Measurements from ENCODE around the gene IL17B.
"Not testable (repeated sequence)": the region's sequence is repeated elsewhere in the genome, so short reads cannot be mapped to it uniquely, and the experiment has no call there.

IL17B gene

DNA sequence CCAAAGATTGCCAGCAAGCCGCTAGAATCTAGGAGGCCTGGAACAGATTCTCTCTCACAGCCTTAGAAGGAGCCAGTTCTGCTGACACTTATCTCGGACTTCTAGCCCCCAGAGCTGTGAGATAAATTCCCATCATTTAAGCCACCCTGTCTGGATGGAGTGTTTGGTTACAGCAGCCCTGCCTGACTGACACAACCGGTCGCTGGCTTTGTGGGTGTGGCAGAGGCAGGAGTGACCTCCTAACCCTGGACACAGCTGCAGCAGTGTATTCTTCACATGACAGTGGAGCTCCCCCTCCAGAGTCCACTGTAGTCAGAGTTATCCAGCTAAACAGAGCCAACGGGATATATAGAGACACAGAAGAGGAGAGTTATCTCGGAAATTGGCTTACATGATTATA is 21.2 kb upstream of the IL17B start:
- Histone ChIP-seq H3K27ac (ENCODE audit: low read depth, low read length) (no peak overlapping the region), H3K27me3 (ENCODE audit: control insufficient read depth, low read length) (peaks cover 22% of the 10 kb centered on the region), H3K4me2 (ENCODE audit: low read length) (no peak overlapping the region)

DNA sequence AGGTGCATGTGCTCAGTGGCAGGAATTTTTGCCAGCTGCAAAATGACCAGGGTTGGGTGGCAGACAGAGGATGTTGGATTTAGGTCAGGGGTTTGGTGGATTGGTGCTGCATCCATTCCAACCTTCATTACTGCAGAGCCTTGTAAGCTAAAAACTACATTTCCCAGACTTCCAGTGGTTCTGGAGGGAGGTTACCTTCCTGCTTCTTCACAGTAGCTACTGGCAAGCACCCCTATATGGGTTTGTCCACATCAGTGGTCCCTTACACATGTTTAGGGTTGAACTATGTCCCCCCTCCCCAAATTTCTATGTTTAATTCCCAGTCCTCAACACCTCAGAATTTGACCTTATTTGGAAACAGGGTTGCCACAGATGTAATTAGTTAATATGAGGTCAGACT is 20.7 kb upstream of the IL17B start:
- H3K27ac ChIP-seq (ENCODE audit: low read depth, low read length): no peak overlapping the region
- H3K4me3 ChIP-seq (ENCODE audit: low read length): no peak overlapping the region
- peaks cover 26% of the 10 kb centered on the region for H3K27me3 ChIP-seq (ENCODE audit: control insufficient read depth, low read length)
- H3K9me2 ChIP-seq (replicated peaks; ENCODE audit: control insufficient read depth, low read length): no peaks in the 10 kb centered on the region
- TF ChIP-seq, protein P1, sequence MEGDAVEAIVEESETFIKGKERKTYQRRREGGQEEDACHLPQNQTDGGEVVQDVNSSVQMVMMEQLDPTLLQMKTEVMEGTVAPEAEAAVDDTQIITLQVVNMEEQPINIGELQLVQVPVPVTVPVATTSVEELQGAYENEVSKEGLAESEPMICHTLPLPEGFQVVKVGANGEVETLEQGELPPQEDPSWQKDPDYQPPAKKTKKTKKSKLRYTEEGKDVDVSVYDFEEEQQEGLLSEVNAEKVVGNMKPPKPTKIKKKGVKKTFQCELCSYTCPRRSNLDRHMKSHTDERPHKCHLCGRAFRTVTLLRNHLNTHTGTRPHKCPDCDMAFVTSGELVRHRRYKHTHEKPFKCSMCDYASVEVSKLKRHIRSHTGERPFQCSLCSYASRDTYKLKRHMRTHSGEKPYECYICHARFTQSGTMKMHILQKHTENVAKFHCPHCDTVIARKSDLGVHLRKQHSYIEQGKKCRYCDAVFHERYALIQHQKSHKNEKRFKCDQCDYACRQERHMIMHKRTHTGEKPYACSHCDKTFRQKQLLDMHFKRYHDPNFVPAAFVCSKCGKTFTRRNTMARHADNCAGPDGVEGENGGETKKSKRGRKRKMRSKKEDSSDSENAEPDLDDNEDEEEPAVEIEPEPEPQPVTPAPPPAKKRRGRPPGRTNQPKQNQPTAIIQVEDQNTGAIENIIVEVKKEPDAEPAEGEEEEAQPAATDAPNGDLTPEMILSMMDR (IDR thresholded peaks at IDR 0.05; ENCODE audit: low read depth, low read length, poor library complexity, severe bottlenecking): no peak
- no peak for TF ChIP-seq EZH2phosphoT487 (IDR thresholded peaks at IDR 0.05; ENCODE audit: borderline replicate concordance, low read length)
- peaks cover 8% of the 10 kb centered on the region for H3K4me1 ChIP-seq (ENCODE audit: control insufficient read depth, low read length)
- H3K36me3 ChIP-seq (ENCODE audit: control insufficient read depth, low read length): no peaks in the 10 kb centered on the region
- no peaks in the 10 kb centered on the region for H4K20me1 ChIP-seq (ENCODE audit: control insufficient read depth, insufficient read depth, low read depth, low read length)
- no peaks in the 10 kb centered on the region for H3K79me2 ChIP-seq (ENCODE audit: control insufficient read depth, low read length)
- H3F3A ChIP-seq (ENCODE audit: control insufficient read depth, insufficient read depth): no peaks in the 10 kb centered on the region
- H3K9me3 ChIP-seq (ENCODE audit: control insufficient read depth, insufficient read depth, low read length): no peaks in the 10 kb centered on the region
- H3K4me2 ChIP-seq (ENCODE audit: low read length): no peak overlapping the region

More for the DNA sequence above, 21.2 kb upstream of the IL17B start:
- no peaks in the 10 kb centered on the region for H4K20me1 ChIP-seq (ENCODE audit: control insufficient read depth, insufficient read depth, low read depth, low read length)
- no peaks in the 10 kb centered on the region for H3K36me3 ChIP-seq (ENCODE audit: control insufficient read depth, low read length)
- TF ChIP-seq EZH2phosphoT487 (IDR thresholded peaks at IDR 0.05; ENCODE audit: borderline replicate concordance, low read length): no peak
- TF ChIP-seq, protein P1 (IDR thresholded peaks at IDR 0.05; ENCODE audit: low read depth, low read length, poor library complexity, severe bottlenecking): no peak
- no peak overlapping the region for H3K4me3 ChIP-seq (ENCODE audit: low read length)
- H3F3A ChIP-seq (ENCODE audit: control insufficient read depth, insufficient read depth): no peaks in the 10 kb centered on the region
- no peaks in the 10 kb centered on the region for H3K9me2 ChIP-seq (replicated peaks; ENCODE audit: control insufficient read depth, low read length)
- no peaks in the 10 kb centered on the region for H3K9me3 ChIP-seq (ENCODE audit: control insufficient read depth, insufficient read depth, low read length)
- no peaks in the 10 kb centered on the region for H3K79me2 ChIP-seq (ENCODE audit: control insufficient read depth, low read length)
- H3K4me1 ChIP-seq (ENCODE audit: control insufficient read depth, low read length): peaks cover 8% of the 10 kb centered on the region

DNA sequence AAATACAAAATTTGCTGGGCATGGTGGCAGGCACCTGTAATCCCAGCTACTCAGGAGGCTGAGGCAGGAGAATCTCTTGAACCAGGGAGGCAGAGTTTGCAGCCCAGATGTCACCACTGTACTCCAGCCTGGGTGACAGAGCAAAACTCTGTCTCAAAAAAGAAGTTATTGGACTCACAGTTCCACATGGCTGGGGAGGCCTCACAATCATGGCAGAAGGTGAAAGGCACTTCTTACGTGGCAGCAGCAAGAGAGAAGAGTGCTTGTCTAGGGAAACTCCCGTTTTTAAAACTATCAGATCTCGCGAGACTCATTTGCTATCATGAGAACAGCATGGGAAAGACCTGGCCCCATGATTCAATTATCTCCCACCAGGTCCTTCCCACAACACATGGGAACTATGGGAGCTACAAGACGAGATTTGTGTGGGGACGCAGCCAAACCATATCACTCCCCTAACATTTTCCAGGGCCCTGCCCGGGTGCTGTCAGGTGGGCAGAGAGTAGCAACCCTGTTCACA is 19.7 kb upstream of the IL17B start:
- not testable (repeated sequence) for H3K9me3 ChIP-seq (ENCODE audit: control insufficient read depth, insufficient read depth, low read length); H3K36me3 ChIP-seq (ENCODE audit: control insufficient read depth, low read length); H3K4me3 ChIP-seq (ENCODE audit: low read length); H4K20me1 ChIP-seq (ENCODE audit: control insufficient read depth, insufficient read depth, low read depth, low read length); H3K79me2 ChIP-seq (ENCODE audit: control insufficient read depth, low read length); H3F3A ChIP-seq (ENCODE audit: control insufficient read depth, insufficient read depth); H3K4me2 ChIP-seq (ENCODE audit: low read length); H3K27ac ChIP-seq (ENCODE audit: low read depth, low read length); H3K9me2 ChIP-seq (replicated peaks; ENCODE audit: control insufficient read depth, low read length); H3K4me1 ChIP-seq (ENCODE audit: control insufficient read depth, low read length)
- peaks cover 26% of the 10 kb centered on the region for H3K27me3 ChIP-seq (ENCODE audit: control insufficient read depth, low read length)

DNA sequence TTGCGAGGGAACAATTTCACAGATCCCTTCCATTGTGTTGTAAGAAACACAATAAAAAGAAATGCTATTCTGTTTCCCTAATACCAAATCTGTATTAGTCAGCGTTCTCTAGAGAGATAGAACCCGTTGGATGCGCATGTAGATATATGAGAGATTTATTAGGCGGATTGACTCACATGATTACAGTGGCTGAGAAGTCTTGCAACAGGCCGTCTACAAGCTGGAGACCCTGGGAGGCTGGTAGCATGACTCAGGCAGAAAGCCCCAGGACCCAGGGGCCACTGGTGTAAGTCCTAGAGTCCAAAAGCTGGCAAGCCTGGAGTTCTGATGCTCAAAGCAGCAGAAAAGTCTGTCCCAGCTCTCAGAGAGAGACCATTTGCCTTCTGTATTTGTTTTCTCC is 18.4 kb upstream of the IL17B start:
- Histone ChIP-seq H3K9me3 (ENCODE audit: control insufficient read depth, insufficient read depth, low read length) (no peaks in the 10 kb centered on the region), H3K79me2 (ENCODE audit: control insufficient read depth, low read length) (no peaks in the 10 kb centered on the region), H3F3A (ENCODE audit: control insufficient read depth, insufficient read depth) (no peaks in the 10 kb centered on the region), H4K20me1 (ENCODE audit: control insufficient read depth, insufficient read depth, low read depth, low read length) (no peaks in the 10 kb centered on the region), H3K4me2 (ENCODE audit: low read length) (no peak overlapping the region), H3K4me3 (ENCODE audit: low read length) (no peak overlapping the region), H3K4me1 (ENCODE audit: control insufficient read depth, low read length) (peaks cover 8% of the 10 kb centered on the region), H3K27ac (ENCODE audit: low read depth, low read length) (no peak overlapping the region), H3K9me2 (replicated peaks; ENCODE audit: control insufficient read depth, low read length) (no peaks in the 10 kb centered on the region), H3K27me3 (ENCODE audit: control insufficient read depth, low read length) (peaks cover 26% of the 10 kb centered on the region), H3K36me3 (ENCODE audit: control insufficient read depth, low read length) (no peaks in the 10 kb centered on the region)
- TF ChIP-seq EZH2phosphoT487 (IDR thresholded peaks at IDR 0.05; ENCODE audit: borderline replicate concordance, low read length): no peak
- TF ChIP-seq, protein P1 (IDR thresholded peaks at IDR 0.05; ENCODE audit: low read depth, low read length, poor library complexity, severe bottlenecking): no peak

DNA sequence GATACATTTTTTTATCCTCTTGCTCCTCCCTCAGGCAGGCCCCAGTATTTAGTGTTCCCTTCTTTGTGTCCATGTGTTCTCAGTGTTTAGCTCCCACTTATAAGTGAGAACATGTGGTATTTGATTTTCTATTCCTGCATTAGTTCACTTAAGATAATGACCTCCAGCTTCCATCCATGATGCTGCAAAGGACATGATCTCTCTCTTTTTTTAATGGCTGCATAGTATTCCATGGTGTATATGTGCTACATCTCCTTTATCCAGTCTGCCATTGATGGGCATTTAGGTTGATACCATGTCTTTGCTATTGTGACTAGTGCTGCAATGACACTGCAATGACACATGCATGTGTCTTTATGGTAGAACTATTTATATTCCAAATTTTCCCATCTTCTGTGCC is 15.9 kb upstream of the IL17B start:
- H3K4me2 ChIP-seq (ENCODE audit: low read length); H4K20me1 ChIP-seq (ENCODE audit: control insufficient read depth, insufficient read depth, low read depth, low read length); H3K9me3 ChIP-seq (ENCODE audit: control insufficient read depth, insufficient read depth, low read length); H3F3A ChIP-seq (ENCODE audit: control insufficient read depth, insufficient read depth); H3K79me2 ChIP-seq (ENCODE audit: control insufficient read depth, low read length); H3K36me3 ChIP-seq (ENCODE audit: control insufficient read depth, low read length); H3K4me3 ChIP-seq (ENCODE audit: low read length); H3K4me1 ChIP-seq (ENCODE audit: control insufficient read depth, low read length); H3K27ac ChIP-seq (ENCODE audit: low read depth, low read length); H3K9me2 ChIP-seq (replicated peaks; ENCODE audit: control insufficient read depth, low read length): not testable (repeated sequence)
- peaks cover 13% of the 10 kb centered on the region for H3K27me3 ChIP-seq (ENCODE audit: control insufficient read depth, low read length)

All from DOHH2 (cell line).